GM12891 (cell line): Measurements from ENCODE around the gene ZNF8.

ENCODE experiments used
- DNase-seq: peaks from one replicate; pipeline ENCODE4 v3.0.0; 2011; ENCODE audit warnings: low spot score; ENCODE audit not compliant: insufficient read length
- FAIRE-seq: peaks from 2 replicates; lab custom pipeline; 2011; peaks lifted over from hg19 to GRCh38; lab: Jason Lieb, UNC
- PAX5 ChIP-seq: IDR thresholded peaks from 2 replicates; pipeline ENCODE4 v1.6.1; 2011; ENCODE audit warnings: low read length, moderate library complexity, mild to moderate bottlenecking; ENCODE audit not compliant: insufficient read depth, severe bottlenecking
- POLR2A ChIP-seq: IDR thresholded peaks from 2 replicates; pipeline ENCODE4 v1.6.1; 2011; ENCODE audit warnings: low read depth, low read length, control low read depth
- POLR2AphosphoS5 ChIP-seq: IDR thresholded peaks from 2 replicates; pipeline ENCODE4 v1.6.1; 2011; ENCODE audit warnings: low read depth, low read length, control low read depth
- POU2F2 ChIP-seq: IDR thresholded peaks from 2 replicates; pipeline ENCODE4 v1.6.1; 2011; ENCODE audit warnings: low read depth, mild to moderate bottlenecking, control low read depth, low read length, moderate library complexity
- SPI1 ChIP-seq: IDR thresholded peaks from 2 replicates; pipeline ENCODE4 v1.6.1; 2011; ENCODE audit warnings: low read depth, low read length, control low read depth
- TAF1 ChIP-seq: IDR thresholded peaks from 2 replicates; pipeline ENCODE4 v1.6.1; 2011; ENCODE audit warnings: low read depth, low read length, control low read depth

Gene ZNF8

GRCh38 chr19:58330458-58330857 is 51.7 kb downstream of the ZNF8 start:
- FAIRE-seq (no peak), DNase-seq (no peak)
- TF ChIP-seq POLR2AphosphoS5 (no peak), SPI1 (no peak), TAF1 (no peak), POU2F2 (no peak), POLR2A (no peak), PAX5 (no peak)

DNA sequence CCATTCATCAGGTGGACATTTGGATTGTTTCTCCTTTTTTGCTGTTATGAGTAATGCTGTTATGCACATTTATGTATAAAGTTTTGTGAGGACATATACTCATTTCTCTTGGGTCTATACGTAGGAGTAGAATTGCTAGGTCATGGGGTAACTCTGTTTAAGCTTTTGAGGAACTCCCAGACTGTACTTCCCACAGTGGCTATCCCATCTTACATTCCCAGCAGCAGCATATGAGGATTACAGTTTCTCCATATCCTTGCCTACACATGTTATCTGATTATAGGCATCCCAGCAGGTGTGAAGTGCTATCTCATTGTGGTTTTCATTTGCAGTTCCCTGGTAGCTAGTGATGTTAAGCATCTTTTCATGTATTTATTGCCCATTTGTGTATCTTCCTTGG is 53.9 kb downstream of the ZNF8 start:
- FAIRE-seq (no peak), DNase-seq (no peak)
- no peak for TF ChIP-seq PAX5
- no peak for TF ChIP-seq POLR2AphosphoS5
- TF ChIP-seq SPI1, result no peak
- no peak for TF ChIP-seq TAF1
- no peak for TF ChIP-seq POU2F2
- no peak for TF ChIP-seq POLR2A

DNA sequence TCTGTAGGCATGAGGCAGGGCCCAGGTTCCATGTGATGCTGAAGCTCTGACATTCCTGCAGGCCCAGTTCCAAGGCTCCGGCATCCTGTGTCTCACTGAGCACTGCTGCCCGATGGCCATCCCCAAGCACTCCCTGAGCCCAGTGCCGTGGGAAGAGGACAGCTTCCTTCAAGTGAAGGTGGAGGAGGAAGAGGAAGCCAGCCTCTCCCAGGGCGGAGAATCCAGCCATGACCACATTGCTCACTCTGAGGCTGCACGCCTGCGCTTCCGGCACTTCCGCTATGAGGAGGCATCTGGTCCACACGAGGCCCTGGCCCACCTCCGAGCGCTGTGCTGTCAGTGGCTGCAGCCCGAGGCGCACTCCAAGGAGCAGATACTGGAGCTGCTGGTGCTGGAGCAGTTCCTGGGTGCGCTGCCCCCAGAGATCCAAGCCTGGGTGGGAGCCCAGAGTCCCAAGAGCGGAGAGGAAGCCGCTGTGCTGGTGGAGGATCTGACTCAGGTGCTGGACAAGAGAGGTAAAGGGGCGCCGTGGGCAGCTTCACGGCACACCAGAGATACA is 56.0 kb downstream of the ZNF8 start:
- DNase-seq (no peak), FAIRE-seq (no peak)
- no peak for TF ChIP-seq SPI1
- no peak for TF ChIP-seq POU2F2
- TF ChIP-seq POLR2AphosphoS5, result no peak
- TF ChIP-seq PAX5, result no peak
- TF ChIP-seq TAF1, result no peak
- no peak for TF ChIP-seq POLR2A

DNA sequence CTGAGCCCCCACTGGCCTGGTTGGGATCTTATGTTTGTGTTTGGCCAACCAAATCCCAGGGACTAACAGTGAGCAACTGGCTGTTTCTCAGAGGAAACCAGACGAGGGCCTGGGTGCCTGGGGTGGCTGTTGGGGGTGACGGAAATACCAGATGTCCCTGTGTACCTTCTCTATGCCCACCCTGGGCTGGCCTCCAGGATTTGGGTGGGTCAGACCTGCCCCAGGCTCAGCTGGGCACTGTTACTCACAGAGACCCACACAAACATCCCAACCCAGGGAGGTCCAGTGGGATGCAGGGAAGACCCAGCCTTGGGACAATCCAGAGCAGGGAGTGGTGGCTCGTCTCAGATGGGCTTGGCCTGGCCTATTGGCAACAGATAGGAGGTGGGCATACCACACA is 56.9 kb downstream of the ZNF8 start:
- no peak for TF ChIP-seq POU2F2
- TF ChIP-seq PAX5, result no peak
- TF ChIP-seq SPI1, result no peak
- no peak for TF ChIP-seq POLR2AphosphoS5
- no peak for TF ChIP-seq TAF1
- TF ChIP-seq POLR2A, result no peak
- no peak for DNase-seq
- FAIRE-seq, result no peak

DNA sequence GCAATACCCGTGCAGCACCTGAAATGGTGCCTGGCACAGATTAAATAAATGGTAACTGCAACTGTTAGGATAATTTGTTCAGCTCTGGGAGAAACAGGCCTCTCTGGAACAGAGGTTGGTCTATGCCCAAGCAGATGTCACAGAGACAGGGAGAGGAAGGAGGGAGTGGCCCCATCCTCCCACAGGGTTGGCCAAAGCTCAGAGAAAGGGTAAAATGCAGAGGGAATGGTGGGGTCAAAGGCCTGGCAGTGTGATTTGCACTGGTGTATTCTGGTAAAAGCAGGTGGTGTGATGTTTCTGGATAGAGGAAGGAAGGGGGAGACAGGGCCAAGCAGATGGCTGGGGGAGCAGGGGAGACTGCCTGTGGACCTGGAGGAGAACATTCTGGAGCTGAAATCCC is 57.5 kb downstream of the ZNF8 start:
- TF ChIP-seq POLR2A (no peak), SPI1 (no peak), POLR2AphosphoS5 (no peak), PAX5 (no peak), POU2F2 (no peak), TAF1 (no peak)
- DNase-seq (no peak), FAIRE-seq (no peak)

DNA sequence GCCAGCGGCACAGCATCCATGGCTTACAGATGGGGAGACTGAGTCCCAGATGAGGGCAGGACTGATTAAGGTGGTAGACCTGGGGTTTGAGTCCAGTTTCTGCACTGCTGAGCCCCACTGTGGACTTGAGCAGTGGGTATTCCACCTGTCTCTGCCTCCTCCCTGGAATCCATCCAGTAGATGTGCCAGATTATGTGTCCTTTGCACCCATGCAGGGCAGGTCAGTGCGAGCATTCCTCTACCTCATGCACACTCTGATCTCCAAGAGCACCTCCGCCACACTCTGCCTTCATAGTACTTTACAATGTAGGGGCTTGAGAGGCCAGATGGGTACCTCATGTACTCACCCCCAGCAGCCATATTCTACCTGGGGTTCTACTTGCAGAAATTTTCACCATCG is 58.1 kb downstream of the ZNF8 start:
- DNase-seq (no peak), FAIRE-seq (no peak)
- TF ChIP-seq TAF1, result no peak
- TF ChIP-seq SPI1, result no peak
- TF ChIP-seq POU2F2, result no peak
- TF ChIP-seq POLR2A, result no peak
- no peak for TF ChIP-seq PAX5
- no peak for TF ChIP-seq POLR2AphosphoS5

- TF ChIP-seq POLR2A (no peak), POU2F2 (no peak), PAX5 (no peak), TAF1 (no peak), SPI1 (no peak), POLR2AphosphoS5 (no peak)
- FAIRE-seq, result no peak
- no peak for DNase-seq
Observed at GRCh38 chr19:58338336-58338735, 59.6 kb downstream of the ZNF8 start.

DNA sequence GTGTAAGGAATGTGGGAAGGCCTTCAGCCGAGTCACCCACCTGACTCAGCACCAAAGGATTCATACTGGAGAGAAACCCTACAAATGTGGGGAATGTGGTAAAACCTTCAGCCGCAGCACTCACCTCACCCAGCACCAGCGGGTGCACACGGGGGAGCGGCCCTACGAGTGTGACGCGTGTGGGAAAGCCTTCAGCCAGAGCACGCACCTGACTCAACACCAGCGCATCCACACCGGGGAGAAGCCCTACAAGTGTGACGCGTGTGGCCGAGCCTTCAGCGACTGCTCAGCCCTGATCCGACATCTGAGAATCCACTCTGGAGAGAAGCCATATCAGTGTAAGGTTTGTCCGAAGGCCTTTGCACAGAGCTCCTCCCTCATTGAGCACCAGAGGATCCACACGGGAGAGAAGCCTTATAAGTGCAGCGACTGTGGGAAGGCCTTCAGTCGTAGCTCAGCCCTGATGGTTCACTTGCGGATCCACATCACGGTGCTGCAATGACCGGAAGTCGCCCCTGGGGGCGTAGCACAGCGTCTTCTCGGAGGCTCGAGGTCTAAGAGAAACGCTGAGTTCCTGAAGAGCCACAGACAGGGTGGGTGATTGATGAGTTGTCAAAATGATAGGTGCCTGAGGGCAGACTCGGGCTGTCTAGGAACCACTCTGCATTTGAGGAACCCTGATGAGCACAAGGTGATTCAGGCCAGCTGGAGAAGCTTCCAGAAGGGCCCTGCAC is 60.2 kb downstream of the ZNF8 start:
- no peak for TF ChIP-seq POLR2AphosphoS5
- TF ChIP-seq PAX5, result no peak
- no peak for TF ChIP-seq SPI1
- TF ChIP-seq POLR2A, result no peak
- TF ChIP-seq TAF1, result no peak
- no peak for TF ChIP-seq POU2F2
- DNase-seq, result no peak
- FAIRE-seq, result no peak

DNA sequence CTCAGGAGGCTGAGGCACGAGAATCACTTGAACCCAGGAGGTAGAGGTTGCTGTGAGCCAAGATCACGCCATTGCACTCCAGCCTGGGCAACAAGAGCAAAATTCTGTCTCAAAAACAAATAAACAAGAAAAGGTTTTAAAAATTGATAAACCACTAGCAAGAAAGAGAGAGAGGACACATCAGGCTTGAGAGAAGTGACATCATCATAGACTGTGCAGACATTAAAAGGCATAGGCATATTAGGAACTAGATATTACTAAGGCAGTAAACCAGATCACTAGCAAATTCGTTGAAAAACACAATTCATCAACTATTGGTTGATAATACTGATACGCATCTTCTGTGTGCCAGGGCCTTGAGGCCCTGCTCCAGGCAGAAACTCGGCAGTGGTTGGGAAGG is 66.8 kb downstream of the ZNF8 start:
- FAIRE-seq, result no peak
- TF ChIP-seq PAX5 (no peak), POLR2AphosphoS5 (no peak), TAF1 (no peak), SPI1 (no peak), POLR2A (no peak), POU2F2 (no peak)
- no peak for DNase-seq
